ENCODE results near the gene PDE4D. TPM values are rescaled to one million over a fixed set of nuclear protein-coding genes. Genes with fewer than 3 reads are reported as not detected.

PDE4D gene
- total RNA-seq, 1 experiment from 2014 or later: 3.6 TPM

GRCh38 chr5:58921159-58921558 is 972.4 kb downstream of the PDE4D start:
- Histone ChIP-seq H3K4me1 (ENCODE audit: insufficient read depth, low read length) (peaks cover 7% of the 10 kb centered on the region; the same call in 1 of the 2 replicates), H2AFZ (ENCODE audit: low read length) (no peak overlapping the region), H3K27ac (ENCODE audit: low read length) (no peak overlapping the region), H3K9me2 (replicated peaks; ENCODE audit: low read length) (no peaks in the 10 kb centered on the region), H3K27me3 (ENCODE audit: low read length) (no peaks in the 10 kb centered on the region), H3K9ac (ENCODE audit: low read length) (no peak overlapping the region), H4K20me1 (ENCODE audit: low read length) (no peaks in the 10 kb centered on the region), H3K4me3 (ENCODE audit: low read length) (no peak overlapping the region), H3F3A (ENCODE audit: low read length, unreplicated experiment) (no peaks in the 10 kb centered on the region), H3K36me3 (ENCODE audit: low read depth, low read length) (no peaks in the 10 kb centered on the region), H3K4me2 (ENCODE audit: low read length) (no peak overlapping the region), H3K9me3 (ENCODE audit: low read length) (no peaks in the 10 kb centered on the region), H3K79me2 (ENCODE audit: low read length) (no peaks in the 10 kb centered on the region)
- ChIA-PET POLR2A (ENCODE audit: unreplicated experiment) (no interaction called here), CTCF (no interaction called here)
- no peak for TF ChIP-seq EZH2phosphoT487 (IDR thresholded peaks at IDR 0.05; ENCODE audit: borderline replicate concordance, low read length)
- no peak for TF ChIP-seq EZH2 (IDR thresholded peaks at IDR 0.05; ENCODE audit: low read length, unreplicated experiment)
- TF ChIP-seq, protein P1, sequence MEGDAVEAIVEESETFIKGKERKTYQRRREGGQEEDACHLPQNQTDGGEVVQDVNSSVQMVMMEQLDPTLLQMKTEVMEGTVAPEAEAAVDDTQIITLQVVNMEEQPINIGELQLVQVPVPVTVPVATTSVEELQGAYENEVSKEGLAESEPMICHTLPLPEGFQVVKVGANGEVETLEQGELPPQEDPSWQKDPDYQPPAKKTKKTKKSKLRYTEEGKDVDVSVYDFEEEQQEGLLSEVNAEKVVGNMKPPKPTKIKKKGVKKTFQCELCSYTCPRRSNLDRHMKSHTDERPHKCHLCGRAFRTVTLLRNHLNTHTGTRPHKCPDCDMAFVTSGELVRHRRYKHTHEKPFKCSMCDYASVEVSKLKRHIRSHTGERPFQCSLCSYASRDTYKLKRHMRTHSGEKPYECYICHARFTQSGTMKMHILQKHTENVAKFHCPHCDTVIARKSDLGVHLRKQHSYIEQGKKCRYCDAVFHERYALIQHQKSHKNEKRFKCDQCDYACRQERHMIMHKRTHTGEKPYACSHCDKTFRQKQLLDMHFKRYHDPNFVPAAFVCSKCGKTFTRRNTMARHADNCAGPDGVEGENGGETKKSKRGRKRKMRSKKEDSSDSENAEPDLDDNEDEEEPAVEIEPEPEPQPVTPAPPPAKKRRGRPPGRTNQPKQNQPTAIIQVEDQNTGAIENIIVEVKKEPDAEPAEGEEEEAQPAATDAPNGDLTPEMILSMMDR (conservative IDR thresholded peaks at IDR 0.05; ENCODE audit: low read depth, low read length): no peak
- intact Hi-C loops (cut with micrococcal nuclease): no loop called here
- BruUV-seq (replicated peaks): no TSS peak
- DNase-seq (no peak), ATAC-seq (no peak)

GRCh38 chr5:58919833-58920232 is 973.7 kb downstream of the PDE4D start:
- no peaks in the 10 kb centered on the region for H3K27me3 ChIP-seq (ENCODE audit: low read length)
- intact Hi-C loops (cut with micrococcal nuclease): no loop called here
- peaks cover 7% of the 10 kb centered on the region; the same call in 1 of the 2 replicates for H3K4me1 ChIP-seq (ENCODE audit: insufficient read depth, low read length)
- H3K4me2 ChIP-seq (ENCODE audit: low read length): no peak overlapping the region
- no peak overlapping the region for H3K27ac ChIP-seq (ENCODE audit: low read length)
- no peaks in the 10 kb centered on the region for H3K9me3 ChIP-seq (ENCODE audit: low read length)
- ATAC-seq: no peak
- TF ChIP-seq, protein P1 (conservative IDR thresholded peaks at IDR 0.05; ENCODE audit: low read depth, low read length): no peak
- TF ChIP-seq EZH2phosphoT487 (IDR thresholded peaks at IDR 0.05; ENCODE audit: borderline replicate concordance, low read length): no peak
- TF ChIP-seq EZH2 (IDR thresholded peaks at IDR 0.05; ENCODE audit: low read length, unreplicated experiment): no peak
- CTCF ChIA-PET: no interaction called here
- H3K4me3 ChIP-seq (ENCODE audit: low read length): no peak overlapping the region
- H3K9me2 ChIP-seq (replicated peaks; ENCODE audit: low read length): no peaks in the 10 kb centered on the region
- no peaks in the 10 kb centered on the region for H4K20me1 ChIP-seq (ENCODE audit: low read length)
- H3K36me3 ChIP-seq (ENCODE audit: low read depth, low read length): no peaks in the 10 kb centered on the region
- H2AFZ ChIP-seq (ENCODE audit: low read length): no peak overlapping the region
- DNase-seq: no peak
- H3K9ac ChIP-seq (ENCODE audit: low read length): no peak overlapping the region
- BruUV-seq (replicated peaks): no TSS peak
- H3F3A ChIP-seq (ENCODE audit: low read length, unreplicated experiment): no peaks in the 10 kb centered on the region
- POLR2A ChIA-PET (ENCODE audit: unreplicated experiment): no interaction called here
- no peaks in the 10 kb centered on the region for H3K79me2 ChIP-seq (ENCODE audit: low read length)

Small RNAs within 50 kb of the gene (microRNA-seq; reads per million reads assigned to microRNA genes)
- gene MIR582 (ENCODE audit: unreplicated experiment): 3.5 reads per million, percentile 12 among the genes with 10 or more reads in this experiment
